Muscle layer of colon (tissue), 2 donors: Measurements from ENCODE around the gene ADAMTSL2.

ENCODE experiments used
- H3K27ac ChIP-seq: one replicate; pipeline ENCODE4 v1.7.0; 2013; ENCODE audit warnings: low read depth, mild to moderate bottlenecking, low read length, moderate library complexity
- H3K27me3 ChIP-seq, 2 donors: one replicate each; pipeline ENCODE4 v1.7.0; 2013; ENCODE audit warnings: low read length in 2 of 2, mild to moderate bottlenecking in 2 of 2; ENCODE audit not compliant: insufficient read depth in 2 of 2, control insufficient read depth in 1 of 2
- H3K36me3 ChIP-seq: one replicate; pipeline ENCODE4 v1.7.0; 2013; ENCODE audit warnings: mild to moderate bottlenecking, low read length; ENCODE audit not compliant: insufficient read depth
- H3K4me1 ChIP-seq: one replicate; pipeline ENCODE4 v1.7.0; 2013; ENCODE audit warnings: mild to moderate bottlenecking, low read length; ENCODE audit not compliant: insufficient read depth
- H3K4me3 ChIP-seq, 2 donors: one replicate each; pipeline ENCODE4 v1.7.0; 2013; ENCODE audit warnings: low read length in 2 of 2, low read depth in 1 of 2, mild to moderate bottlenecking in 1 of 2, moderate library complexity in 1 of 2
- H3K9ac ChIP-seq: one replicate; pipeline ENCODE4 v1.7.0; 2013; ENCODE audit warnings: low read length
- H3K9me3 ChIP-seq: one replicate; pipeline ENCODE4 v1.7.0; 2013; ENCODE audit warnings: mild to moderate bottlenecking, low read length
- donor health status: abdominal sarcoma.
- donor health status: Adenocarcinoma of cecum.

Gene ADAMTSL2

DNA sequence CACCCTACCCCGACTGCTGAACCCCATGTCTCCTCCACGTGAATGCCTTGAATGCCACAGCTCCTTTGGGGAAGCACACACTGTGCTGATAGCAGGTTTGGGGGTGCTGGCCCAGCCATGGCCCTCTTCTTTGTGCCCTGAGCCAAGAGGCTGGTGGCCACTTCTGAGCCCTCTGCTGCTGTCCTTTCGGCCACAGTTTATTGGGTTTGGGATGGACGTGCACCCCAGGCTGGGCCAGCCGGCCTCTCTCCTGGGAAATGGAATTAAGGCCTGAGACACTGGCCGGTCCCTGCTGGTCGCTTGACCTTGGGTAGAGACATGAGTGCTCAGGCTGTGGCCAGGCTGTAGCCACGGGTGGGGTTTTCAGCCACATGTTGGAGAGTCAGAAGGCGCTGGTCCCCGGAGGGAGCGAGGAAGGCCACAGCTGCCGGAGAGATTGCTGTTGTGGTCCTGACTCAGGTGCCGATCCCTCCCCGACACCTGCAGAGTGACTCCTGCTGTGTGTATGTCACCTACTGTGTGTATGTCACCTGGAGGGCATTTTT is 48.1 kb downstream of the ADAMTSL2 start:
- Histone ChIP-seq H3K27me3 (peaks cover 8 to 24% of the 10 kb centered on the region in 2 donors), H3K36me3 (no peaks in the 10 kb centered on the region), H3K9ac (no peak overlapping the region), H3K27ac (no peak overlapping the region), H3K4me3 (no peak overlapping the region), H3K9me3 (no peaks in the 10 kb centered on the region), H3K4me1 (peaks cover 45% of the 10 kb centered on the region)

DNA sequence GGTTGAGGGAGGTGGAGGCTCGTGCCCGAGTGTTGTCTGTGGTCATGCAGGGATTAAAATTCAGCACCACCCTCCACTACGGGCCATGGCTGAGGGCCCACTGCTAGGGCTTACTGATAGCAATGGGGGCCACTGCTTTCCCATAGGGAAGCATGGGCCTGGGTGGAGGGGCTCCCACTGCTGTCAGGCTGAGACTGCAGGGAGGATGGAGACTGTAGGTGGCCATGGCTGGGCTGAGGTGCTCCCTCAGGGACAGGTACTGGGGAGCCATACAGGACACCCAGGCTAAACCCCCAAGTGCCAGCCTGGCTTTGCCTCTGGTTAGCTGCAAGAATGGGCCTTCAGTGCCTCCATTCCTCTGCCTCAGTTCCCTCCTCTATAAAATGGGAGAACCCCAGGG is 48.6 kb downstream of the ADAMTSL2 start:
- no peak overlapping the region for H3K9ac ChIP-seq
- no peak overlapping the region for H3K27ac ChIP-seq
- H3K27me3 ChIP-seq, result peaks cover 8 to 24% of the 10 kb centered on the region in 2 donors
- H3K4me3 ChIP-seq, result no peak overlapping the region
- no peaks in the 10 kb centered on the region for H3K36me3 ChIP-seq
- H3K9me3 ChIP-seq, result no peaks in the 10 kb centered on the region
- H3K4me1 ChIP-seq, result peaks cover 45% of the 10 kb centered on the region

DNA sequence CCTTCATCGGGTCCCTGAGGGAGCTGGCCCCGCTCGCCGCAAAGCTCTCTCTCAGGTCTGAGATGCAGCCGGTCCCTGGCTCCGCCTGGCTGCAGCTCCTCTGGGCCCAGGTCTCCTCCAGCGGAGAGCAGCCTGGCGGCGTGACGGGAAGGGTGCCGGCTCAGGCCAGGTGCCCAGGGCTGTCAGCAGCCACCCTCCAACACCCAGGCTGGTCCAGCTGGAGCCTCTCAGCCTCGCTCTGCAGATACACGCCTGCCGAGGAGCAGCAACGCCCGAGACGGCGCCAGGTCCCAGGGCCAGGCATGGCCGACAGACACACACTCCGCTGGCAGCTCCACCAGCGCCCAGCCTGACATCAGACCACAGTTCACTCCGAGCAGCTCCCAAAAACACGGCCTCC is 49.1 kb downstream of the ADAMTSL2 start:
- Histone ChIP-seq H3K9ac (no peak overlapping the region), H3K27me3 (peaks cover 8 to 22% of the 10 kb centered on the region in 2 donors), H3K9me3 (no peaks in the 10 kb centered on the region), H3K36me3 (no peaks in the 10 kb centered on the region), H3K27ac (no peak overlapping the region), H3K4me3 (no peak overlapping the region), H3K4me1 (peaks cover 45% of the 10 kb centered on the region)

DNA sequence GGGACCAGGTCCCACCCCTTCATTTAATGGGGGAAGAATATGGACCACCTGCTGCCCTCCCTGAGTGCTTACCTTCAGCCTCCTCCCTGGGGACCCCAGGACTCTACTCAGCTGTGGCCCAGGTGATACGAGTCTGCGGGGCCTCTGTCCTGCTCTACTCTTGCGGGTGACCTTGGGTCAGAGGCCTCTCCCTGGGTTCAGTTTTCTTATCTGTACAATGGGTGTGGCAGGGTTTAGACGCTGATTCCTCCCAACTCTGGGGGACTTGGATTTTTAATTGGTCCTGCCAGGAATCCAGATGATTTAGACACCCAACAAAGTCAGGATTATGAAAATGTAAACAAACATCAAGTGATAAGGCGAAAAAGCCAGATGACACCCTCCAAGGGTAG is 49.7 kb downstream of the ADAMTSL2 start:
- Histone ChIP-seq H3K27me3 (peaks cover 8 to 18% of the 10 kb centered on the region in 2 donors), H3K9me3 (no peaks in the 10 kb centered on the region), H3K27ac (peak overlapping the region; percentile 31), H3K36me3 (no peaks in the 10 kb centered on the region), H3K4me3 (no peak overlapping the region), H3K4me1 (peaks cover 45% of the 10 kb centered on the region), H3K9ac (no peak overlapping the region)

DNA sequence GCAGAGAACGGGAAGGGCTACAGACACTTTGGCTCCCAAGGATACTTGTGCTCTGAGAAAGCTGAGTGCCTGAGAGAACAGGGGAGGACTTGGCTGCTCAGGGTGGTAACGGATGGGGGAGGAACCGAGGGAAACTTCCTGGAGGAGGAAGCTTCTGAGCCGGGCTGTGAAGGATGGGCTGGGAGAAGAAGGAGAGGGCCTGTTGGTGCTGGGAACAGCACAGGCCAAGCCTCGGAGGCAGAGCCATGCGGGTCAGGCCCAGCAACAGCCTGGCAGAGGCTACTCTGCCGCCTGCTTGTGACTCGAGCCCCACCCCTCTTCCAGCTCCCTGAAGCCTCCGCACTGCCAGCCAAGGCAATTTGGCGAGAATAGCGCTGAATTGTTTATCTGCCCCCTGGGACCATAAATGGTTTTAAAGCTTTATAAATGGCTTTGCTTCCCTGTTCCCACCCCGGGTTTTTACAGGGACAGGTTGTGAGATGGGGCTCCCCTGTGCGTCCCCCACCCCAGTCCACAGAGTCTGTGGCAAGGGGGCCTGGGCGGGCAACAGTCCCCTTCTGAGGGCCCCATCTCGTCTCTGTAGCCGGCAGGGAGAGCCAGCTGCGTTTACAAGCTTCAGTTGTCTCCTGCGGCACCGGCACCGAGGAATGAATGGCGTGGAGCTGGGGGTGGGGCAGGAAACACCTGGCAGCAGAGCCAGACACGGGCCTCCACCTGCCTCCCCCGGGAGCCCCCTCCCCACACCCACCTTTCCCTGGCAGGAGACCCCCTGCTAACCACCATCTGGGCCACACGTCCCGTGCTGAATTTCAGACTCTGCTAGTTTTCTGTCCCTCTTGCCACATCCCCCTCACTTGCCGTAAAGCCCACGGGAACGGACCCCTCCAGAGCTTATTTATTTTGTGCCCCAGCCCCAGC is 50.3 kb downstream of the ADAMTSL2 start:
- Histone ChIP-seq H3K4me3 (no peak overlapping the region), H3K9me3 (no peaks in the 10 kb centered on the region), H3K9ac (no peak overlapping the region), H3K36me3 (no peaks in the 10 kb centered on the region), H3K4me1 (peaks cover 45% of the 10 kb centered on the region), H3K27me3 (peaks cover 8 to 18% of the 10 kb centered on the region in 2 donors), H3K27ac (peak overlapping the region; percentile 46)

DNA sequence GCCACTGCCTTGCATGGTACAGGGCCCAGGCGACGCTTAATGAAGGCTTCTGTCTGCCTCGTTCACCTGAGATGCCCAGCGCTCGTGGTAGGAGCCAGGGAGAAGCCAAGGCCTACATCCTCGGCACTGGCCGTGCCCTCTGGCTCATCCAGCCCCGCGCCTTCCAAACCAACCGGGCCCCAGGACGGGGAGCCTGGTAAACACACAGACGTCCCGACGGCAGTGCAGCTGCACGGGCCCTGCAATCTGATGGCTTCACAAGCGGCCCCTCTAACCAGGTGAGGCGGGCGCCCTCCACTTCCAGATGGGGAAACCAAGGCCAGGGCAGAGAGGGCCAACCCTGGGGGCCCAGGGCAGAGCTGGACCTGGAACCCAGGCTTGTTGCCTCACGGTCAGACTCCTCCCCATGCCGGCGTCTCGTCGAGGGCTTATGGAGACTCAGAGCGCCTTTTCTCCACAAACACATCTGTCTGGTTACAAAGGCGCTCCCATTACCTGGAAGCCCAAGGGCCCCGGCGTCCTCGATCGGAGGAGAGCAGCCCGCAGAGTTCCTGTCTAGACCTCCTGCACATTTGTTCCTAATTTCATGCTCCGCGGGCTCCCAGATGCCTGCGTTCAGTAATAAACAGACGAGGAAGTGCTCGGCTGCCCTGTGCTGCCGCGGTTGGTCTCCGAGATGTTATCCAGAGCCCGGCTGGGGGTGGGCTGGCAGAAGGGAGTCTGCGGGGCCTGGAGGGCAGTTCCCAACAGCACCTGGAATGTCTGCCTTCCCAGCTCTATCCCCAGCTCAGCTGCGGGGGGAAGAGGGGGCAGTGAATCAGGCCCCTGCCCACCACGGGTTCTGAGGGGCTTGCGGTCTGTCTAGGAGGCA is 51.2 kb downstream of the ADAMTSL2 start:
- Histone ChIP-seq H3K27ac (peak overlapping the region; percentile 46), H3K27me3 (peaks cover 8 to 18% of the 10 kb centered on the region in 2 donors), H3K36me3 (no peaks in the 10 kb centered on the region), H3K4me3 (no peak overlapping the region), H3K4me1 (peaks cover 44% of the 10 kb centered on the region), H3K9me3 (no peaks in the 10 kb centered on the region), H3K9ac (no peak overlapping the region)

DNA sequence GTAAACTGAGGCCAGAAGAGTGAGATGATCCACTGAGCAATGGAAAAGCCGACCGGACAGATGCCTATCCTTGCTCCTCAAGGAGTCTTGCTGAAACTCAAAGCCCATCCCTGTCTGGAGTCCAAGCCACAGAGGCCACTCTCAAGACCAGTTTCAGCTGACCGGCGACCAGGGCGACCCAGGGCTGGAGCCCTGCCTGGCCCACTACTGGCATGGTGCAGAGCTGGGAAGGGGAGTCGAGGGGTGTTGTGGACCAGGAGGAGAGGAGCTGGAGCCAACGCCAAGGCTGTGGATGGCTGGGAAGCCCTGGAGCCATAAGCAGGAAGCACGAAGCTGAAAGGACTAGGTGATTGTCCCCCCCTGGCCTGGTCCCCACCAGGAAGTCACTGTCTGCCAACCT is 52.5 kb downstream of the ADAMTSL2 start:
- Histone ChIP-seq H3K9me3 (no peaks in the 10 kb centered on the region), H3K36me3 (no peaks in the 10 kb centered on the region), H3K4me1 (peaks cover 31% of the 10 kb centered on the region), H3K4me3 (no peak overlapping the region), H3K27ac (no peak overlapping the region), H3K9ac (no peak overlapping the region), H3K27me3 (peaks cover 8 to 24% of the 10 kb centered on the region in 2 donors)

DNA sequence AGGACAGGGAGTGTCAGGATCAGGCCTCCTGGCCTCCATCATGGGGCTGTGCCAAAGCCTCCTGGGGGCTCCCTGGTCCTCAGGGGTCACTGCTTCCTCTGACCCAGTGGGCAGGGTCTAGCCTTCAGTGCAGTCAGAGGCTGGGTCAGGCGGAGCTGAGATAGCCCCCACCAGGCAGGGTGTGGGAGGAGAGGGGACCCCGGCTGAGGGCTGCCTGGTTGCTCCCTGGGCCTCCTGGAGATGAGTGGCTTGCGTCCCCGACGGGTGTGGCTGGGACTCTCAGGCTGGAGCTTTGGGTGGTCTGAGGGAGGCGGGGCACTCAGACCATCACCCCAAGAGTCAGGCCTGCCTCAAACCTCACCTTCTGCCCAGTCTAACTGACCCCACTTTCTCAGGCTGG is 53.0 kb downstream of the ADAMTSL2 start:
- no peak overlapping the region for H3K9ac ChIP-seq
- no peak overlapping the region for H3K4me3 ChIP-seq
- H3K27me3 ChIP-seq, result peaks cover 8 to 28% of the 10 kb centered on the region in 2 donors
- H3K4me1 ChIP-seq, result peaks cover 31% of the 10 kb centered on the region
- no peak overlapping the region for H3K27ac ChIP-seq
- H3K36me3 ChIP-seq, result no peaks in the 10 kb centered on the region
- H3K9me3 ChIP-seq, result no peaks in the 10 kb centered on the region

DNA sequence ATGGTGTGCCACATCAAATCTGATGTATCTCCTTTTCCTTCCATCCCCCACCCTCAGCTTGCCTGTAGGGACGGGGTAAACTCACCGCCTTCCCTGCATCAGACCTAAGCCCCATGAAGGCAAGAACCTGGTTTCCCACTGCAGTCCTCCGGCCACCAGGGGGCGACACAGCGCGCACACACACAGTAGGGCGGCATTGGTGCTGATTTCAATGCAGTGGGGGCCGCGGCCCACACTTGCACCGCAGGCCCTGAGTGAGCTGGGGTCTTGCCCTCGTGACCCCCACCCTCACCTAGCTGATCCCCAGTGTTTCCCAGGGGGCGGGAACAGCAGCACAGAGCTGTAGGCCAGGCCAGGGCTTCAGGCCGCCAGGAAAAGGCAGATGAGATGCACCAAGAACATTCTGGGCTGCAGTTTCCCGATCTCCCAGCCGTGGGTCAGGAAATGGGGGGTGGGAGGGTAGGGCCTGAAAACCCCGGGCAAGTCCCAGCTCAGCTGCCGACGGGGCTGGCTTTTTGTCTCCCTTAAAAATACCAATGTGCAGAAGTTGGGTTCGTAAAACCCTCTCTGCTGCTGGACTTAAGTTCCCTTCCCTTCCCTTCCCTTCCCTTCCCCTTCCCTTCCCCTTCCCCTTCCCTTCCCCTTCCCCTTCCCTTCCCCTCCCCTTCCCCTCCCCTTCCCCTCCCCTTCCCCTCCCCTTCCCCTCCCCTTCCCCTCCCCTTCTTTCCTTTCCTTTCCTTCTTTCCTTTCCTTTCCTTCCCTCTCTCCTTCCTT is 55.1 kb downstream of the ADAMTSL2 start:
- Histone ChIP-seq H3K4me3 (no peak overlapping the region), H3K27ac (no peak overlapping the region), H3K9ac (no peak overlapping the region), H3K9me3 (no peaks in the 10 kb centered on the region), H3K4me1 (peaks cover 19% of the 10 kb centered on the region), H3K36me3 (no peaks in the 10 kb centered on the region), H3K27me3 (peaks cover 8 to 28% of the 10 kb centered on the region in 2 donors)

DNA sequence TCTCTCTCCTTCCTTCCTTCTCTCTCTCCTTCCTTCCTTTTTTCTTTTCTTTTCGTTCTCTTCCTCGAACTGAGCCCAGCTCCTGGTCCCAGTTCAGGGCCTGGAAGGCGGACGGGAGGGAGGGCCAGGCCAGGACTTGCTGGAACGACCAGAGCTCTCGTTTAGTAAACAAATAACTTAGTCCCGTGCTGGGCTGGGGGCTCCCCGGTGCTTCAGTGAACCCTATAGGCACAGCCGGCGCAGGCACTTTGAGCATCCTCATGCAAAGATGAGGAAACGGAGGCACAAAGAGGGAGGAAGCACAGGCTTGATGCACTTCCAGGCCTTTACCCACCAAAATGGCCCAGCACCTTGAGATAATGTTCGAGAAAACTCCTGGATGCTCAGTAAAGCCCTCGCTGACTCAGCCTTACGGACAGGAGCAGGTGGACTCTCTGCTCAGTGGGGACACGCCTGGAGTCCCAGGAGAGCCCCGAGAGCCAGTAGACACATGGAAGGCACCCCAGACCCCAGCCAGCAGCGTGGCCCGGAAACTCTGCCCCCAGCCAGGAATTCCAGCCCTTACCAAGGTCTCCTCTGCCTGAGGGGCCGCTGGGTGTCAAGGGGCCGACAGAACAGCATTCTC is 55.8 kb downstream of the ADAMTSL2 start:
- H3K36me3 ChIP-seq, result no peaks in the 10 kb centered on the region
- H3K4me1 ChIP-seq, result peaks cover 12% of the 10 kb centered on the region
- H3K27ac ChIP-seq, result no peak overlapping the region
- peaks cover 8 to 28% of the 10 kb centered on the region in 2 donors for H3K27me3 ChIP-seq
- H3K4me3 ChIP-seq, result no peak overlapping the region
- H3K9me3 ChIP-seq, result no peaks in the 10 kb centered on the region
- H3K9ac ChIP-seq, result no peak overlapping the region
